ENCODE data around the gene CAPS2. TPM values are rescaled to one million over a fixed set of nuclear protein-coding genes. Genes with fewer than 3 reads are reported as not detected.
A peak's percentile ranks its signal among the peaks of the same experiment; 100 is the strongest.

The CAPS2 gene
- 1.1 and 1.2 TPM in 2 replicates for polyA plus RNA-seq (2013)

DNA sequence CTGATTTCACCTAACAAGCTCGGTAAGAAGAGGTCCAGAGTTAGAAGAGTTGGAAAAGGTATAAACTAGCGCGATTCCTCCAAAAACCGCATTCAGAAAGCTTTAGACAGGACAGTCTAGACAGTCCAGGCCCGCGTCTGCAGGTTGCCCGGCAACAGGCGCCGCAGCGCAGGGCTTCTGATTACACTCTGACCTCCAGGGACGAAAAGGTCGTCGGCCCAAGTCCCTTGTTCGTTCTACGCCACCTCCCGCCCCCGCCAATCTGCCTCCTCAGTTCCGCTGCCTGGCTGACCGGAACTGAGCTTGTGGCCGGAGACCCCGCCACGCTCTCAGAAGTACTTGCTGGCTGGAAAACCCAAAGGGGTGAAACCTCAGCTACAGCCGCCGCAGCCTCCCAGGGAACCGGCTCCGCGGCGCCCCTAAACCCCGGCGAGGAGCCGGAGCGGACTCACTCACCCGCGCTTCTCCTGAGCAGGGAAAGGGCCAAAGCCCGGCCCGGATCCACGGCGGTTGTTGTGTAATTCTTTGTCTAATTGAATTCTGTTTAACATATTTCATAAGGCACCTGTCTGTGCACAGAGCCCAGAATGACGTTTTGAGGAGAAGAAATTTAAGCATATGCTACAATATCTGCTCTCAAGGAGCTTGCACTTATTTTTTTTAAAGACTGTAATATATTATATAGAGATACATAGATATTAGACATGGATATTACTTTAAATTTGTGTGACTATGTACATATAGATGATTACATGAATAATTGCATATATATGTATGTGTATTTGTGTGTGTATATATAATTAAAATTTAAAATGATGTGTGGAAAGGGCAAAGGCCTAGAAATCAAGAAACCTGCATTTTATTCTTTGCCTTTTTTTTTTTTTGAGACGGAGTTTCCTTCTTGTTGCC, at the start of gene CAPS2:
CAPS2 (minus strand) TSS at position 407 of the 909 bp plus-strand sequence. CDS start 3,826 bp downstream, outside the sequence.
- Histone ChIP-seq H4K91ac (ENCODE audit: low read depth, low read length) (peak within 1 kb of the TSS; percentile 19), H3K27ac (ENCODE audit: low read depth, low read length) (peak within 1 kb of the TSS; percentile 56), H2AK5ac (ENCODE audit: low read length) (no peak within 1 kb of the TSS), H3K27me3 (ENCODE audit: insufficient read depth, low read length) (no peaks in the 10 kb centered on the region), H3K14ac (ENCODE audit: low read length) (no peak within 1 kb of the TSS), H2AFZ (ENCODE audit: insufficient read depth, low read length, poor library complexity) (peak within 1 kb of the TSS; percentile 79), H3K18ac (ENCODE audit: low read length) (peak within 1 kb of the TSS; percentile 25), H2BK12ac (ENCODE audit: low read length) (peak within 1 kb of the TSS; percentile 4), H3K4me1 (ENCODE audit: control insufficient read depth in 1 of 2, insufficient read depth in 2 of 2, low read length in 2 of 2) (peaks cover 4 to 5% of the 10 kb centered on the region in 2 experiments), H4K8ac (ENCODE audit: low read depth, low read length) (peak within 1 kb of the TSS; percentile 63), H3K36me3 (ENCODE audit: control insufficient read depth in 1 of 2, insufficient read depth in 2 of 2, low read length in 2 of 2) (no peaks in the 10 kb centered on the region), H3K9ac (ENCODE audit: low read length) (no peak within 1 kb of the TSS), H3K79me2 (ENCODE audit: control insufficient read depth, insufficient read depth, low read length, poor library complexity) (no peaks in the 10 kb centered on the region), H4K12ac (ENCODE audit: low read depth, low read length) (no peak within 1 kb of the TSS), H2BK120ac (ENCODE audit: insufficient read depth, low read length, poor library complexity) (no peak within 1 kb of the TSS), H2BK5ac (ENCODE audit: low read depth, low read length, poor library complexity) (peak within 1 kb of the TSS; percentile 42), H3K23ac (ENCODE audit: low read length) (no peak within 1 kb of the TSS), H3K9me3 (ENCODE audit: insufficient read depth, low read depth, low read length) (no peaks in the 10 kb centered on the region), H3K4me3 (ENCODE audit: low read depth, low read length) (peak within 1 kb of the TSS; percentile 84), H3K79me1 (ENCODE audit: low read length) (peaks cover 2% of the 10 kb centered on the region), H3K4ac (ENCODE audit: low read depth, low read length) (no peak within 1 kb of the TSS), H3K4me2 (ENCODE audit: low read length) (peak within 1 kb of the TSS; percentile 62)
- peak; percentile 79 to 90 for DNase-seq
- no CpG with 5 or more reads among the region's 40 CpGs for WGBS (ENCODE audit: extremely low coverage, insufficient coverage, insufficient read length)

DNA sequence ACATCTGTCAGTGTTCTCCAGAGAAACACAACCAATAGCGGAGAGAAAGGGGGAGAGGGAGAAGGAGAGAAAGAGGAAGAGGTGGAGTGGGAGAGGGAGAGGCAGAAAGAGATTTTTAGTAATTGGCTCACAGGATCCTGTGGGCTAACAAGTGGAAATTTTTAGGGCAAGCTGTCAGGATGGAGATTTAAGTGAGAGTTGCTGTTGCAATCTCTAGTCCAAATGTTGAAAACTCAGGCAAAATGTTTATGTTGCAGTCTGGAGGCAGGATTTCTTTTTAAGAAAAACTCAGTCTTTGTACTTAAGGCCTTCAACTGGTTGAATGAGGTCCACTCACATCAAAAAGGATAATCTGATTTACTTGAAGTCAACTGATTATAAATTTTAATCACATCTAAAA, 48.2 kb upstream of the CAPS2 start:
- no peak overlapping the region for H4K91ac ChIP-seq (ENCODE audit: low read depth, low read length)
- H2AK5ac ChIP-seq (ENCODE audit: low read length): no peak overlapping the region
- H3K18ac ChIP-seq (ENCODE audit: low read length): no peak overlapping the region
- H2BK5ac ChIP-seq (ENCODE audit: low read depth, low read length, poor library complexity): no peak overlapping the region
- no peaks in the 10 kb centered on the region for H3K36me3 ChIP-seq (ENCODE audit: control insufficient read depth in 1 of 2, insufficient read depth in 2 of 2, low read length in 2 of 2)
- H4K8ac ChIP-seq (ENCODE audit: low read depth, low read length): no peak overlapping the region
- H3K23ac ChIP-seq (ENCODE audit: low read length): no peak overlapping the region
- H3K27ac ChIP-seq (ENCODE audit: low read depth, low read length): no peak overlapping the region
- H3K4me1 ChIP-seq (ENCODE audit: control insufficient read depth in 1 of 2, insufficient read depth in 2 of 2, low read length in 2 of 2): no peaks in the 10 kb centered on the region
- H2BK12ac ChIP-seq (ENCODE audit: low read length): no peak overlapping the region
- H3K27me3 ChIP-seq (ENCODE audit: insufficient read depth, low read length): no peaks in the 10 kb centered on the region
- H2AFZ ChIP-seq (ENCODE audit: insufficient read depth, low read length, poor library complexity): no peak overlapping the region
- no peak overlapping the region for H3K4me2 ChIP-seq (ENCODE audit: low read length)
- WGBS (ENCODE audit: extremely low coverage, insufficient coverage, insufficient read length): no CpG with 5 or more reads among the region's 1 CpG
- no peak overlapping the region for H3K9ac ChIP-seq (ENCODE audit: low read length)
- no peaks in the 10 kb centered on the region for H3K9me3 ChIP-seq (ENCODE audit: insufficient read depth, low read depth, low read length)
- H3K4me3 ChIP-seq (ENCODE audit: low read depth, low read length): no peak overlapping the region
- no peak overlapping the region for H3K4ac ChIP-seq (ENCODE audit: low read depth, low read length)
- DNase-seq: no peak
- H3K79me2 ChIP-seq (ENCODE audit: control insufficient read depth, insufficient read depth, low read length, poor library complexity): no peaks in the 10 kb centered on the region
- no peak overlapping the region for H4K12ac ChIP-seq (ENCODE audit: low read depth, low read length)
- H3K14ac ChIP-seq (ENCODE audit: low read length): no peak overlapping the region
- H2BK120ac ChIP-seq (ENCODE audit: insufficient read depth, low read length, poor library complexity): no peak overlapping the region
- no peaks in the 10 kb centered on the region for H3K79me1 ChIP-seq (ENCODE audit: low read length)

DNA sequence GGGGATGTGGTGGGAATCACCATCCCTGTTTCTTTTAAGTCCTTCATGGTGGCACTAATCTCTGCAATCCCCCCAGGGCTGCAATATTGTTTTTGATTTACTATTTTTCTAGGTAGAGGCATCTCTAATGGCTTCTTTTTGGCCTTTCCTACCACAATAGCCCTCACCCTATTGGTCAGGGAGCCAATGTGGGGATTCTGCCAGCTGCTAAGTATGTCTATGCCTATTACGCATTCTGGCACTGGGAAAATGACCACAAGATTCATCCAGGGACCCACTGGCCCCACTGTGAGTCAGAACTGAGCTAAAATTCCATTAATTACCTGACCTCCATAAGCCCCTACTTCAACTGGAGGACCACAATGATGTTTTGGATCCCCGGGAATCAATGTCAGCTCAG, 44.8 kb upstream of the CAPS2 start:
- Histone ChIP-seq H3K4me1 (ENCODE audit: control insufficient read depth in 1 of 2, insufficient read depth in 2 of 2, low read length in 2 of 2) (no peaks in the 10 kb centered on the region), H3K79me2 (ENCODE audit: control insufficient read depth, insufficient read depth, low read length, poor library complexity) (no peaks in the 10 kb centered on the region), H3K14ac (ENCODE audit: low read length) (no peak overlapping the region), H4K91ac (ENCODE audit: low read depth, low read length) (no peak overlapping the region), H4K8ac (ENCODE audit: low read depth, low read length) (no peak overlapping the region), H3K9ac (ENCODE audit: low read length) (no peak overlapping the region), H4K12ac (ENCODE audit: low read depth, low read length) (no peak overlapping the region), H3K4me2 (ENCODE audit: low read length) (no peak overlapping the region), H2AK5ac (ENCODE audit: low read length) (no peak overlapping the region), H3K79me1 (ENCODE audit: low read length) (no peaks in the 10 kb centered on the region), H3K18ac (ENCODE audit: low read length) (no peak overlapping the region), H3K4ac (ENCODE audit: low read depth, low read length) (no peak overlapping the region), H3K9me3 (ENCODE audit: insufficient read depth, low read depth, low read length) (no peaks in the 10 kb centered on the region), H3K4me3 (ENCODE audit: low read depth, low read length) (no peak overlapping the region), H3K27ac (ENCODE audit: low read depth, low read length) (no peak overlapping the region), H3K23ac (ENCODE audit: low read length) (no peak overlapping the region), H3K27me3 (ENCODE audit: insufficient read depth, low read length) (no peaks in the 10 kb centered on the region), H2BK120ac (ENCODE audit: insufficient read depth, low read length, poor library complexity) (no peak overlapping the region), H2AFZ (ENCODE audit: insufficient read depth, low read length, poor library complexity) (no peak overlapping the region), H2BK5ac (ENCODE audit: low read depth, low read length, poor library complexity) (no peak overlapping the region), H3K36me3 (ENCODE audit: control insufficient read depth in 1 of 2, insufficient read depth in 2 of 2, low read length in 2 of 2) (no peaks in the 10 kb centered on the region), H2BK12ac (ENCODE audit: low read length) (no peak overlapping the region)
- DNase-seq: no peak
- WGBS (ENCODE audit: extremely low coverage, insufficient coverage, insufficient read length): no CpG with 5 or more reads among the region's 2 CpGs

DNA sequence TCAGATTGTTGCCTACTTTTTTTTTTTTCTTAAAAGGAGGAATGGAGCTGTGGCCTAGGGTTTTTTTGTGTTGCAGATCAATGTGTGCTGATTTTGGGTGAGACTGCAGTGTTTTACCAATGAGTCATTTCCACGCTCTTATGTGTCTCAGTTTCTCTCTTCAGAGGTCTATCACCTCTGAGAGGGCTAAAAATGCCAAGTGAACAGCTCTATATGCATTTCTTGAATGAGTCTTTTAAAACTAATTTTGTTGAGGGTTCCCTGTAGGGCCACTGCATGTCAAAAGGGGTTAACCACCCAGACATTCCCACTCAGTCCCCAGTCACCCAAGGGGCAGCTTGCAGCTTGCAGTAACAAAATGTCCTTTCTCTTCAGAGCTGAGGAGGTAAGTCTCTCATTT, 36.5 kb upstream of the CAPS2 start:
- Histone ChIP-seq H4K12ac (ENCODE audit: low read depth, low read length) (no peak overlapping the region), H3K79me2 (ENCODE audit: control insufficient read depth, insufficient read depth, low read length, poor library complexity) (no peaks in the 10 kb centered on the region), H2AFZ (ENCODE audit: insufficient read depth, low read length, poor library complexity) (no peak overlapping the region), H3K27ac (ENCODE audit: low read depth, low read length) (no peak overlapping the region), H3K4me1 (ENCODE audit: control insufficient read depth in 1 of 2, insufficient read depth in 2 of 2, low read length in 2 of 2) (no peaks in the 10 kb centered on the region), H2BK120ac (ENCODE audit: insufficient read depth, low read length, poor library complexity) (no peak overlapping the region), H3K4me2 (ENCODE audit: low read length) (no peak overlapping the region), H3K14ac (ENCODE audit: low read length) (no peak overlapping the region), H4K91ac (ENCODE audit: low read depth, low read length) (no peak overlapping the region), H3K4me3 (ENCODE audit: low read depth, low read length) (no peak overlapping the region), H3K36me3 (ENCODE audit: control insufficient read depth in 1 of 2, insufficient read depth in 2 of 2, low read length in 2 of 2) (no peaks in the 10 kb centered on the region), H4K8ac (ENCODE audit: low read depth, low read length) (no peak overlapping the region), H3K79me1 (ENCODE audit: low read length) (no peaks in the 10 kb centered on the region), H3K18ac (ENCODE audit: low read length) (no peak overlapping the region), H2BK12ac (ENCODE audit: low read length) (no peak overlapping the region), H3K27me3 (ENCODE audit: insufficient read depth, low read length) (no peaks in the 10 kb centered on the region), H3K9ac (ENCODE audit: low read length) (no peak overlapping the region), H2AK5ac (ENCODE audit: low read length) (no peak overlapping the region), H3K9me3 (ENCODE audit: insufficient read depth, low read depth, low read length) (no peaks in the 10 kb centered on the region), H3K4ac (ENCODE audit: low read depth, low read length) (no peak overlapping the region), H2BK5ac (ENCODE audit: low read depth, low read length, poor library complexity) (no peak overlapping the region), H3K23ac (ENCODE audit: low read length) (no peak overlapping the region)
- WGBS (ENCODE audit: extremely low coverage, insufficient coverage, insufficient read length): no CpG with 5 or more reads among the region's 1 CpG
- no peak for DNase-seq
